Ishikawa (cell line): ENCODE results near the gene BARHL1.

Experiments used
- CEBPB ChIP-seq: IDR thresholded peaks from 2 replicates; pipeline ENCODE4 v1.6.1; 2012
- CREB1 ChIP-seq: IDR thresholded peaks from 2 replicates; pipeline ENCODE4 v1.6.1; 2012; ENCODE audit warnings: low read depth
- EGR1 ChIP-seq: IDR thresholded peaks from 2 replicates; pipeline ENCODE4 v1.6.1; 2012
- EP300 ChIP-seq: IDR thresholded peaks from 2 replicates; pipeline ENCODE4 v1.6.1; 2012; ENCODE audit warnings: borderline replicate concordance
- FOXM1 ChIP-seq: IDR thresholded peaks from 2 replicates; pipeline ENCODE4 v1.6.1; 2012; ENCODE audit warnings: low read depth, borderline replicate concordance
- MAX ChIP-seq: IDR thresholded peaks from 2 replicates; pipeline ENCODE4 v1.6.1; 2012
- NFIC ChIP-seq: IDR thresholded peaks from 2 replicates; pipeline ENCODE4 v1.6.1; 2012
- RAD21 ChIP-seq: IDR thresholded peaks from 2 replicates; pipeline ENCODE4 v1.6.1; 2012; ENCODE audit warnings: low read depth
- REST ChIP-seq: IDR thresholded peaks from 2 replicates; pipeline ENCODE4 v1.6.1; 2012; ENCODE audit warnings: low read depth, mild to moderate bottlenecking
- TAF1 ChIP-seq: IDR thresholded peaks from 2 replicates; pipeline ENCODE4 v1.6.1; 2012; ENCODE audit warnings: low read depth, mild to moderate bottlenecking
- TCF12 ChIP-seq: IDR thresholded peaks from 2 replicates; pipeline ENCODE4 v1.6.1; 2012; ENCODE audit warnings: low read depth
- TEAD4 ChIP-seq: IDR thresholded peaks from 2 replicates; pipeline ENCODE4 v1.6.1; 2012
- USF1 ChIP-seq: IDR thresholded peaks from 2 replicates; pipeline ENCODE4 v1.6.1; 2012
- YY1 ChIP-seq: IDR thresholded peaks from 2 replicates; pipeline ENCODE4 v1.6.1; 2012; ENCODE audit warnings: low read depth
- ZBTB7A ChIP-seq: IDR thresholded peaks from 2 replicates; pipeline ENCODE4 v1.6.1; 2012; ENCODE audit warnings: low read depth

Gene BARHL1

GRCh38 chr9:132582786-132583583, 579 bp downstream of the BARHL1 start:
- no peak for TF ChIP-seq MAX
- no peak for TF ChIP-seq NFIC
- no peak for TF ChIP-seq FOXM1
- no peak for TF ChIP-seq REST
- TF ChIP-seq TCF12: no peak

- TF ChIP-seq REST (no peak), EP300 (no peak), RAD21 (no peak), MAX (no peak), YY1 (no peak), TCF12 (no peak), CREB1 (no peak), TAF1 (no peak), CEBPB (no peak), TEAD4 (no peak), NFIC (no peak), FOXM1 (no peak), EGR1 (no peak), USF1 (no peak), ZBTB7A (no peak)
Observed at GRCh38 chr9:132583584-132584304, 1.3 kb downstream of the BARHL1 start.

GRCh38 chr9:132584601-132585560, 2.5 kb downstream of the BARHL1 start:
- TF ChIP-seq EGR1 (no peak), NFIC (no peak), ZBTB7A (no peak), USF1 (no peak)

- TF ChIP-seq ZBTB7A (no peak), USF1 (no peak), REST (no peak), MAX (no peak)
Observed at GRCh38 chr9:132585954-132586829, 3.8 kb downstream of the BARHL1 start.
